Right lobe of liver (tissue), 4 donors: ENCODE data around the gene TGFBR3.

Experiments used
- CTCF ChIP-seq, 4 donors: fragments of 200-600 bp in 3 of 4; fragments of 450-650 bp in 1 of 4; IDR thresholded peaks; one replicate each; pipeline versions ENCODE4 v1.5.1 to v1.8.0; 2016 to 2022; ENCODE audit warnings: antibody characterized with exemption in 4 of 4, mild to moderate bottlenecking in 2 of 4
- POLR2A ChIP-seq: fragments of 450-650 bp; IDR thresholded peaks from one replicate; pipeline ENCODE4 v1.6.1; 2017; ENCODE audit warnings: antibody characterized with exemption, mild to moderate bottlenecking
- donor health status: DM: no; HTN: no; CAD: no.
- donor health status: DM: no; HTN: no; CAD: no.
- donor health status: DM: no; HTN: yes; CAD: no.

DNA sequence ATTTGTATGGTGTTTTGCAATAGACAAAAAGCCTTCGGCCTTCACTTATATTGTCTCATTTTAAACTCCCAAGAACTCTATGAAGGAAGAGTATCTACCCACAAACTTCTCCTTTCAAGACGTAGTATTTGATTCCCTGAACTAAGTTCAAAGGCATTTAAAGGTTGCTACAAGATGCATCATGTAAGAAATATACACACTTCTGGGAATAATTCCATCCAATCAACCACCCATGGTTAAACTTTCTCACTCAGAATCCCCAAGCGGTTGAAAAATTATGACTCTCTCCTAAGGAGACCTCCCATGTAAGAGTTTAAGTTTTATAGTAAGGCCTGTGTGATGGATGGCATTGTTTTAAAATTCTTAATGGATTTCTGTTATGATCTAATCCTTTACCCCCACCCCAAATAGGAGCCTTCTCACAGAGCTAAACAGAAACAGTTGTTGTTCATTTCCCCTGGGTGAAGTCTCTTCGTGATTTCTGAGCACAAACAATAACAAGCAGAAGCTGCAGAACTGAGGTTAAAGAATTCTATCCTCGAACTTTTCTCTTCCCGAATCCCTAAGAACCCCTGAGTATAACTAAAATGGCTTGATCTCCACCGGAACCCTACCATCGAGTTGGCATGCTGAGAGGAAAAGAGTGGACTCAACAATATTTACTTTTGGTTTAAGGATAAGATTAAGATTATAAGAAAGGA, 185.0 kb downstream of the TGFBR3 start:
- TF ChIP-seq POLR2A (no peak), CTCF (IDR thresholded peaks at IDR 0.05) (no peak)
